Hippocampal formation (tissue), 2 donors: ENCODE data around the gene RHBDD1.
A peak's percentile ranks its signal among the peaks of the same experiment; 100 is the strongest.

Source experiments
- DNase-seq, 2 donors: peaks; one replicate each; lab custom pipeline; 2025; lab: John Stamatoyannopoulos, UW

Gene RHBDD1

GRCh38 chr2:226916669-226917068 is 80.8 kb downstream of the RHBDD1 start:
- no peak for DNase-seq

DNA sequence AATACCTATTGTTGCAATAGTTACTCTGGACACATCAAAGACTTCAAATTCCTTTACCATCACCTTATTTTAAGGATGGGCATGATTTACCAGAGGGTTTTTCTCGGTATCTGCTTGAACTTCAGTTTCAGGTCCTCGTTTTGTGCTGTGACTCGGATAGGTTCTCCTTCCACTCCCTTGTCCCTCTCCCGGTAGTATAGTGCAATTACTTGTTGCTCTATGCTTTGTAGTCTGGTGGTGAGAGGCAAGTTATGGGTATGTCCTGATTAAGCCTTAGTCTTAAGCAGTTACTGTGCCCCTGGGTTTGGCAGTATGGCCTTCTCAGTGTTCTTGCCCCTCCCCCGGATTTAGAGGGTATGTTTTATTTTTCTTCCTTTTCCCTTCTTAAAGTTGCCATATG is 96.6 kb downstream of the RHBDD1 start:
- DNase-seq = no peak

DNA sequence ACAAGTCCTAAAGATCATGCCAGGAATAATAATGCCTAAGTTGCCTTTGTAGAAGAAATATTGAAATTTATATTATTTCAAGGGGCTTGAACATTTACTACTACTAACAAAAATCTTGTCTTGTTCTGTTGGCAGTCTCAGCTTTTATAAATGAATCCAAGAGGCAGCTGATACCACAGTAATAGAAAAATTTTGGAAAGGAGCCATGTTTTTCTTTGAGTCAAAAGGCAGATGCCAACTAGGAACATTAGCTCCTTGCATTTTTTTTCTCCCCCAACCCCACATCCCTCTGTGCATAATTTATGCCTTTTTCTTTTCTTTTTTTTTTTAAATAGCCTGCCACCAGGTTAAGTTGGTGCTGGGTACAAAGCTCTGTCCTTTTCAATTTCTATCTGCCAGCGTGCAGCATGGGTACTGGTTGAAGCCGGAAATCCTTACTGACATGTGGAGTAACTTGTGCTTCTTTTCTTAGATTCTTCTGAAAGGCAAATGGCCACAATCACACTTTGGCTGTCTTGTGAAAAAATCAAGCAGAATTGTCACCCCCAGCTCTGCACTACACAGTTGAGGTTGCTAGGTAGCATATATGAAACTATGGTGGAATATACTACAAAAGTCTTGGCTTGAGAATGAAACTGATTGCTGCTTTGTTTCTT is 98.8 kb downstream of the RHBDD1 start:
- DNase-seq = no peak

DNA sequence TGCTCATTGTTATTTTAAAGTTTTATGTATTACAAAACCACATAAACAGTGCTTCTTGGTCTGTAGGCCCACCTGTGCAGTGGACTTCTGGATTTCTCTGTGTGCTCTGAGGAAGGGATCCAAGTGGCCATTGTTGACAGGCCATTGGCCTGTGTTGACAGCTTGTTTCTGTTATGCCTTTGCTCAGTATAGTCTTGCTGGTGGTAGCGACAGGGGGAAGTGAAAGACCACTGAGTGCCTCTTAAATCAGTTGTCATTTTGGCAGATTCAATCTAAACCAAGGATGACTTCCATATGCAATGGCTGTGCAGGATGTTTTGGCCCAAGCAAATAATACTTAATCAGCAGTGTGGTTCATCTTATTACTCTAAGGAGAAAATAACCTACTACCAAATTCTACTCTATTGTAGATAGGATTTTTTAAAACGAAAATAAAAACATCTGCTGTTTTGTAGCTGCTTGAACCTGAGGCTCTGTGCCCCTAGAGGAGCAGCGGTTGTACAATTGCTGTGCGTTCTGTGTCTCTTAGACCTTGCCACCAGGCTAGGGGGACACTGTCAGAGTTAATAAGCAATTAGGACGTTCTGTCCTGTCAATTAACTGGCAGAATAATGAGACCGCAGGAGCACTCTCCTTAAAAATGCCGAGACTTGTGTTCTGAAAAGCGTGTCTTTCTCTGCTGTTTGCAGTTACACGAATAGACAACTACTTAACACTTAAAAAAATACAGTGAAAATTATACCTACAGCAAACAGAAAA is 108.2 kb downstream of the RHBDD1 start:
- DNase-seq = no peak

- DNase-seq = no peak
Measured at GRCh38 chr2:226953206-226953605, 117.4 kb downstream of the RHBDD1 start.

DNA sequence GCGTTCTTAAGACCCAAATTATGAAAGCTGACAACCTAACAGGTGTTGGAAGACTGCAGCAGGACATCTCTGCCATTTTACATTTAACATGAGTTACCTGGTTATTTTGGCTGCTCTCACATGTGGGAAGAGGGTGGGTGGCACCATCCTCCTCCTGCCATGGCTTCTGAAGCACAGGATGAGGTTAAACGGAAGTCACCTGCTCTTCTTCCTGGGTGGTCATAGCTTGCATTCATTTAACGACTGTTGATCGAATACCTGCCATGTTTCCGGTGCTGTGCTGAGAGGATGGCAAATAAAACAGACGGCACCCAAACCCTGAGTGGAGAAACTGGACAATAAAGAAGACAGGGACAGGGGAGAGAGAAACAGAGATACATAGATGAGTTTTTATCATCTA is 118.0 kb downstream of the RHBDD1 start:
- DNase-seq = no peak

DNA sequence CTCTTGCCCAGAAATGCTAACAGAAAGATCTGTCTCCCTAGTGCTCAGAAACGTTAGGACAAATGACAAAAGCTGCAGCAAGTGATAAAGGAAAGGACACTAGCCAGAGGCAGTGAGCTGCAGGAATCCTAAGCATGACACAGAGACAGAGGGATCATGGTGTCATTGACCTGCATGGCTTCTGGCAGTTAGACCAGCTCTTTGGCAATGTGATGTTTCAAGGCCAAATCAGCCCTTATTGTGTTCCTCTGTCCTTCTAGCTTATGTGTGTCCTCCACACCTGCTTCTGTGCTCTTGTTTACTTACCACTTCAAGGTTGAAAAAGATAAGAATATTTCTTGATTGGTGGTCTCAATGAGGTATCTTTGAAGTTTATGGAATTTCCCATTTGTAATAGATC is 120.8 kb downstream of the RHBDD1 start:
- no peak for DNase-seq

GRCh38 chr2:226959418-226959817 is 123.6 kb downstream of the RHBDD1 start:
- no peak for DNase-seq

DNA sequence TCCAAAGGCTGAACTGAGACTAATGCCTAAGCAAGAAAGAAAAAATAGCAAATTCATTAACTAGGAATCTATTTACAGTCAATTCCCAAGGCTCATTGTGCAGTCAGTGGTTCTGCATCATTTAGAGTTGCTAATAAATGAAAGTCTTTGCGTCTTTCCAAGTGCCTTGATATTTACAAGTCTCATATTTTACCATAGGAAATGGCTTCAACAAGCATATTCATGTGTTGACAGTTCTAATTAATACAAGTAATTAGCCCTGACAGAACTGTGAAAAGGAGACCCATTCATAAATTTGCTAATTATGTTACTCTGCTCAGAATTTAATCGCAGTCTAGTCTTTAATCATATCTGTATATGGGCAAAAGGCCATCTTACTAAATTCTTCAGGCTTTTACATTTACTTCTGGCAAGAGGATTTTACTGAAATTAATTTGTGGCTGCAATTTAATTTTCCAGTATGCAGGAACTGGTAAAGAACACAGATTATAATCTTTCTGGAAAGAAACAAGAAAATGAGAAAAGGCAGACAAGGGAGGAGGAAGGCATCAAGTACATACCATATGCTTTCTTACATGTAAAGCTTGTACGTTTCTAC is 126.4 kb downstream of the RHBDD1 start:
- DNase-seq = no peak

DNA sequence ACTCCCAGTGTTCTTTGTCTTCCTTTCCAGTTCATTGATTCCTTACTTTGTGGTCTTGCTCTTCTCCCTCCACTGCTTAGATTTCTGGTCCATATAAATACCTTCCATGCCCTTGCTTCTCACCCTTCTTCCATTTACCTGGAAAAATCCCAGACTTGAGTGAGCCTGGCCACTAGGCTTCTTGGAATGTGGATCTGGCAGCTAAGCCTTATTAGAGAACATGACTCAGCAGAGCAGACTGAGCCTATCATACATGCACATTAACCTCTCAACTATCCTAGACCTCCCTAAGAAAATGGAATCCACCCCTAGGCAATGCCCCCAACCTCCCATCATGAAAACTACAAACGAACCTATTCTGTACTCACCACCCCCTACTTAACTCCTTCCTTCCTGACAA is 127.7 kb downstream of the RHBDD1 start:
- no peak for DNase-seq

- DNase-seq = no peak
Measured at GRCh38 chr2:226965376-226965775, 129.5 kb downstream of the RHBDD1 start.

DNA sequence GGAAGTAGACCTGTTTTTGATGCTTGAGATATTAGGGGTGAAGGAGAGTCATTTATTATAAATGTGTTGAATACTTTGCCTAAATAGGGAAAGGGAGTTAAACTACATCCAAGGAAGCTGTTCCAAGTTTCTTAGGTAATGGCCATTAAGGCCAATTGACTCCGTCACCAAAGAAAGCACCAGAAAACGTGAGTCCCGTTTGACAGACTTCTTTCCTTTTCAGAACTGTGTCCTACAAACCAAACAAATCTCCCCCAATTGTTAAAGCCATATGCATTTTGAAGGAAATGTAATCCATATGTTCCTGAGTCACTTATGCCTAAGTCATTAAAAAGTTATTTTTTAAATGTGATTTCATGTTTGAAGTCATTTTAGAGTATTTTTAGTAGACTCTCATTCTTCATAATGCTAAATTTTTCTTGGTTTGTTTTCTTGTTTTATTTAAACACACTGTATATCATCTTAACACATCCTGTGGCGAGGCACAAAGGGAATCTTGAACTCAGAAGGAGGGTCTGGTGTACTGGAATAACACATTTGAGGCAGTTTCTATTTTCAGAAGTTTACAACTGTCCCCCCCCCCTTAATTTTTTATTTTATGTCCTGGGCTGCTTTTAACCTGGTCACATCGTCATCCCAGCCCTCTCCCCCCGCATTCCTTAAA is 133.7 kb downstream of the RHBDD1 start:
- DNase-seq = no peak

DNA sequence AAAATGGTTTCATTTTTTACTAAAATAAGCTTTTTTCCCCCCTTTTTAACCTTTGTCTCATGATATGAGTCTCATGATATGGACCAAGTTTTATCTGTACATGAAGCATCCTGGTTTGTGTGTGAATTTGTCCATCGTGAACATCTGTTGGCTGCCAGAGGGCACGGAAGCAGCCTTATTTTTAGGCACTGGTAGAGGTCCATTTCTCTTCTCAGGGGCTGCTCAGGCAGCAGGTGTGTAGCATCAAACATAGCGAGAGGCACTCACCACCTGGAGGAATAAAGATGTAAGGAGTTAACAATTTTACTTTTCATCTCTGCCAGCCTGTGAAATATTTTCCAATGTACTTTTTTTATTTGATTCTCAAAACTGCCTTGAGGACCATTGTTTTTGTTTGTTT is 134.5 kb downstream of the RHBDD1 start:
- no peak for DNase-seq

DNA sequence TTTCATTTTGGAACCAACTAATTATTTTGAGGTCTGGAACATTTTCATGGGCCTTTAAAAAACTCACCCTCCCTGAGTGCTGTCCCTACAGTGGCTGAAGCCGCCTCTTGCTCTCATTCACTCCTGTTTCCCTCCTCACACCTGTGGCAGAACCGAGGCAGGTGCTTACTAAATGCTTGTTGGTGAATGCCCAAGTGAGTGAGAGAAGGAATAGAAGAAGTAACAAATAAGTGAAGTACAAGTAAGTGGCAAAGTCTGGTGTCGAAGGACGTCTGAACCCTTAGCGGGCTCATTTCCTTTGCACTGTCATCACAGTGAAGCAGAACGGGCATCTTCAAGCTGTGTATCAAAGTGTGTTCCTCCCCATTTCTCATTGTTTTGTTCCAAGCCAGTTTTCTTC is 135.2 kb downstream of the RHBDD1 start:
- no peak for DNase-seq

DNA sequence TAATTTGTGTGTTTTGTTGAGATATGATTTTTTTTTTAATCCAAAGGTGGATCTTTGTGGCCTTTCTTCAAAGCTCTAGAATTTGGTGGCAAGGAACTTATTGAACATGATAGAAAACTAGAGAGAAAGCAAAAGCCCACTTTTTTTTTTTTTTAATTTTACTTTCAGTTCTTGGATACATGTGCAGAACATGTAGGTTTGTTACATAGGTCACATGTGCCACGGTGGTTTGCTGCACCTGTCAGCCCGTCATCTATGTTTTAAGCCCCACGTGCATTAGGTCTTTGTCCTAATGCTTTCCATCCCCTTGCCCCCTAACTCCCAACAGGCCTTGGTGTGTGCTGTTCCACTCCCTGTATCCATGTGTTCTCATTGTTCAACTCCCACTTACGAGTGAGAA is 135.9 kb downstream of the RHBDD1 start:
- no peak for DNase-seq

- DNase-seq = no peak
Measured at GRCh38 chr2:226973816-226974215, 138.0 kb downstream of the RHBDD1 start.

DNA sequence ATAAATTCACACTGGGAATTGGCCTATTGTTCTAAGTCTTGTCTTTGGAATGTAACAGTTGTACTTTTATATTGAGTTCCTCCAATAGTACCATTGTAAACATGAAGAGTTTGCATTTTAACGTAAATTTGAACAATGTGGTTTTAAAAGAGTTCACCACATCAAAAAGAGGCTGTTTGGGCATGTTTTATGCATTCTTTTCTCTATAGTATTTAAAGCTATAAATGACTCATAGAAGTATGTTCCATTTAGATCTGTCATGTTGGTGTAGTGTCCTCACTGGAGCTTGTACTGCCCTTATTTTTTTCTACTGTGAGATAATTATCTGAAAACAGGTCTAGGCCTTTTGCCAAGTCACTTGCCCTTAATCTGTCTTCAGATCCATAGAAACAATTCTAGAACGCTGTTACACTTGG is 141.9 kb downstream of the RHBDD1 start:
- no peak for DNase-seq

DNA sequence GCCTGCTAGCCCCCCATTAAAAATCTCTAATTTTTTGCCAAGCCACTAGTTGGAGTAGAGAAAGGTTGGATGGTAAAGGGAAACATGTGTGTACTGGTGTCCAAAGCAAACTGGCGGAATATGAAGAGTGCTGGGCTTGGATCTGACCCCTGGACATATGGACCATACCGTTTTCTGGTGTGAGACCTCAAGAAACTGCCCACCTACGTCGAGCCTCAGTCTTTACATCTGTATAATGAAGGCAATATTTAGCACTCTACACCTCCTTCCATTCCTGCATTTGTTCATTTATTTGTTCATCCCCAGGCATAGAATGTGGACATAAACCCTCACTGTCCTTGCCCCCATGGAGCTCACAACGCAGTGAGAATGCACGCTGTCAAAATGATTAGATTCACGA is 142.4 kb downstream of the RHBDD1 start:
- DNase-seq = no peak

DNA sequence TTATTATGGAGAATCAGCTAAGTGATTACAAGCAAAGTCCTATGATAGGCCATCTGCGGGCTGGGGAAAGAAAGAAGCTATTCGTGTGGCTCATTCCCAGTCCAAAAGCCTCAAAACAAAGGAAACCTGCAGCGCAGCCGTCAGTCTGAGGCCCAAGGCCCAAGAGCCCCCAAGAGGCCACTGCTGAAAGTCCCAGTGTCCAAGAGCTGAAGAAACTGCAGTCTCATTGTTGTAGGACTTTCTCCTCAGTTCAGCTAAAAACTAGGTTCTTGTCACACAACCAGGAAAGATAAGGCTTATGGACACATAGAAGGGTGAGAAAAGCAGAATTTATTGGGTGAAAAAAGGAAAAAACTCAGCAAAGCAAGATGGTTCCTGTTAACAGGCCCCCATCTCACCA is 143.2 kb downstream of the RHBDD1 start:
- peak; percentile 34 to 38 for DNase-seq

- no peak for DNase-seq
Measured at GRCh38 chr2:226981791-226982326, 146.0 kb downstream of the RHBDD1 start.

- peak in 1 of 2 donors; percentile 9 for DNase-seq
Measured at GRCh38 chr2:226983895-226984749, 148.3 kb downstream of the RHBDD1 start.
